Suppressor macrophage treated with lipopolysaccharide for 1 hour (primary cell): ENCODE results near the gene PSMD10.

Experiments used
- DNase-seq, 3 donors: peaks; one replicate each; pipeline ENCODE4 v3.0.0-alpha.2; 2020 to 2022

PSMD10 gene

DNA sequence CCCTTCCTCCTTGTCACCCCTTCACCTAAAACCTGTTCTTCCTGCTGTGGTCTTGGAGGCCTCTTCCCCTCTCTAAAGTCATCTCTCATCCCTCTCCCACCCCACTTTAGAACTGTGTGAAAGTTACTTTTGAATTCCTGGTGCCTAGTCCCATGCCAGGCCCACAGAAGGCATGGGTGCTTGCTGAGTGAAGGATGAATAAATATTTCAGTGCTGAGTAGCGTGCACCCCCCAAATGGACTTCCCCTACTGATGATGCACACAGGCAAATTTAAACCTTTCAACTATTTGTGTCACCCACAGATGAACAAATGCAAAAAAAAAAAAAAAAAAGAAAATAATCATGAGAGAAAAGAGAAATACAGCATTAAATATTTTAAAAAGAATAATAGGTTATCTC is 19.8 kb downstream of the PSMD10 start:
- peak in 1 of 3 donors; percentile 2 for DNase-seq

DNA sequence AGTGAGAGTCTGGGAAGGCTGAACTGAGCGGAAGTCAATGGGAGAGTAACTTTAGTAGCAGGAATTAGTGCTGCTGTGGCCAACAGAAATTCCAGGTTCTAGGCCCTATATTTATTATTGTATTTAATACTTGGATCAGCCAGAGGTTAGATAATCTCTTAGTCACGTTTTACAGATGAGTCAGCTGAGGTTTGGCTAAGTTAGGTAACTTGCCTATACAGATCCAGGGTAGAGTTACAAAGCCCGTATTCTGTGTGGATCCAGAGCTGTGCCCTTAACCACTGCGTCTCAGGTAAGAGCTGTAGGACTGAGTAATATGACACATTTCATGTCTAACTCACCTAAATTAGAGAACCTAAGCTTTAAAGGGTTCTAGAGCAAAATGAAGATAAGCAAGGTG is 20.5 kb downstream of the PSMD10 start:
- DNase-seq, result no peak

DNA sequence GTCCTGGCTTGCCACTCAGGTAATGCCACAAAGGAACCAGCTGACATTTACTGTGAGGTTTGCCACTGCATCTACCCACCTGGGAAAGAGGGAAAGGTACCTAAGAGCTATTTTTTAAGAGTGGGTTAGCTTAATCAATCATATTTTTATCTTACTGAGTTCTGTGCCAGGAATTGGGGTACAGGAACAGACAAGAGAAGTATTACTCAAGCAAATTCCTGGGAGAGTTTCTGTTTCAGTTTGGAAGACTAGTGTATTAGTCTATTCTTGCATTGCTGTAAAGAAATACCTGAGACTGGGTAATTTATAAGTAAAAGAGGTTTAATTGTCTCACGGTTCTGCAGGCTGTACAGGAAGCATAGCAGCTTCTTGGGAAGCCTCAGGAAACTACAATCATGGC is 23.2 kb downstream of the PSMD10 start:
- DNase-seq, result no peak

DNA sequence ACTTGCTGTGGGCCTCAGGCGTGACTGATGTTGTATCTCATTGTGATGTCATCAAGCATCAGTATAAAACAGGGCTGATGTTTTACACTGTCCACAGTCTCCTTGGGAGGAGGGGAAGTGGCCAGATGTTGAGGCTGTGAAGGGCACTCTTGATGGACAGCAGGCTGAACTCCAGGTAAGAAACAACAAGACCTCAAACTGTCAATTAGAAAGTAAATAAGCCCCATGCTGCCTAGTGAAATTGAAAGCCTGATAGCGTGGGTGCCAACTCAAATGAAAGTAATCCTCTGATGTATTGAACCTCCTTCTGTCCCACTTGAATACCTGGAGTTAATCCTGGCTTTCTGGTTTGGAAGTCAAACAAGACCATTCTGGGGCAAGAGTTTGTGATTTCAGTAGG is 26.7 kb downstream of the PSMD10 start:
- DNase-seq, result no peak

GRCh38 chrX:108064001-108064400 is 27.3 kb downstream of the PSMD10 start:
- DNase-seq, result no peak

DNA sequence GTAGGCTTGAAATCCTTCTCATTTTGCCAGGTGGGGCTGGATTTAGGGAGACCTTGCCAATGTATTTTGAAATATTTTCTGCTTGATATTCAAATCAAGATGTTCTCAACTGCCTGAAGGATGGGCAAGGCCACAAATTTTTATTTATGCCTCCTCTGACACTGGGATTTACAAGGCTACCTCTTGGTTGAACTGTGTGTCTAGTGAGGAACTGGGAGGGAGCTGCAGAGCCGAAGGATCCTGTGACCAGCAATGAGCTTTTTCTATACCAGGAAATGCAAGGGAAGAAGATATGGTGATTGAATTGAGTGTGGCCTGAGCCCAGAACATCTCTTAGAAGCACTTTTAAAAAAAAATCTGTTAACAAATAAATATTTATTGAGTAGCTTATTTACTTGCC is 31.5 kb downstream of the PSMD10 start:
- no peak for DNase-seq

- DNase-seq, result no peak
These were observed 35.8 kb downstream of the PSMD10 start for GRCh38 chrX:108055546-108055945.

- DNase-seq, result no peak
These were observed 38.1 kb downstream of the PSMD10 start for GRCh38 chrX:108053218-108053617.

GRCh38 chrX:108049649-108050048 is 41.7 kb downstream of the PSMD10 start:
- no peak for DNase-seq

- DNase-seq, result no peak
These were observed 46.6 kb downstream of the PSMD10 start, which contains the start of gene VSIG1 for GRCh38 chrX:108044554-108045256. Gene VSIG1 (plus strand): TSS chrX:108045065. CDS start chrX:108045131, 66 bp downstream.

GRCh38 chrX:108036298-108036973 is 54.9 kb downstream of the PSMD10 start:
- DNase-seq, result peak; percentile 65 to 85 (median 71)

DNA sequence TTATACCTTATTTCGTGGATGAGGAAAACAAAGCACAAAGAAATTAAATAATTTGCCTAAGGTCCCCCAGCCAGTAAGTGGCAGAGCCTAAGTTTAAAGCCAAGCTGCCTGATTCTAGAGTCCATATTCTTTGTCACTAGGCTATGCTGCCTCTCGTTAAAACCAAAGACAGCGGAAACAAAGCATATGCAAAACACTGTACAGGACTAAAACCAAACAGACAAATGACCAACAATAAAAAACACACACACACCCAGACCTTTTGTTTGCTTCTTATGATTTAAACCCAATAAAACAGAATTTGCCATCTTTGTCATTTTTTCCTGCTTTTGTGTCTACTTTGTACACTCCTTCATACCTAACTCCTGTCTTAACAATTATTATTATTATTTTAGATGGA is 56.6 kb downstream of the PSMD10 start:
- DNase-seq, result no peak
